HG03108 (cell line): ENCODE results near the gene ELF4.
"Not testable (repeated sequence)": the region's sequence is repeated elsewhere in the genome, so short reads cannot be mapped to it uniquely, and the experiment has no call there.

ENCODE experiments used
- ATAC-seq: cut with Tn5 transposase; IDR thresholded peaks from one replicate; pipeline ENCODE4 v1.9.1; 2021; ENCODE audit warnings: moderate library complexity; ENCODE audit not compliant: unreplicated experiment

The ELF4 gene

DNA sequence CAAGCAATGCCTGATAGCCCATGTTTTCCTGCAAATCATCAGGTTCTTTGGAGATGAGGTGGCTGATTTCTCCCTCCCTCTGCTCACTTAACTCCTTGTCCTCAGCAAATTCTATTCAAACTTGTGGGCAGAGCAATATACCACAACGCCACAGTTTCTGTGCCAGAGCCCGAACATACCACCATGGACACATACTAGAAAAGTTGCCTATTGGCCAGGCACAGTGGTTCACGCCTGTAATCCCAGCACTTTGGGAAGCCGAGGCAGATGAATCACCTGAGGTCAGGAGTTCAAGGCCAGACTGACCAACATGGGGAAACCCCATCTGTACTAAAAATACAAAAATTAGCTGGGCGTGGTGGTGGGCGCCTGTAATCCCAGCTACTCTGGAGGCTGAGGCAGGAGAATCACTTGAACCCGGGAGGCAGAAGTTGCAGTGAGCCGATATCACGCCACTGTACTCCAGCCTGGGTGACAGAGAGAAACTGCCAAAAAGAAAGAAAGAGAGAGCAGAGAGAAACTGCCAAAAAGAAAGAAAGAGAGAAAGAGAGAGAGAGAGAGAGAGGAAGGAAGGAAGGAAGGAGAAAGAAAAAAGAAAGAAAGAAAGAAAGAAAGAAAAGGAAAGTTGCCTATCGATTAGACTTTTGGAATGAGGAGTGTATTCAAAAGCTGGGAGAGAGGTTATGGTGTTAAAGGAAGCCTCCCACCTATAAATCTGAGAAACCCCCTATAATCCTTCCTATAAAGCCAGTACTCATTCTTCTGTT is 5.0 kb upstream of the ELF4 start:
- not testable (repeated sequence) for ATAC-seq

DNA sequence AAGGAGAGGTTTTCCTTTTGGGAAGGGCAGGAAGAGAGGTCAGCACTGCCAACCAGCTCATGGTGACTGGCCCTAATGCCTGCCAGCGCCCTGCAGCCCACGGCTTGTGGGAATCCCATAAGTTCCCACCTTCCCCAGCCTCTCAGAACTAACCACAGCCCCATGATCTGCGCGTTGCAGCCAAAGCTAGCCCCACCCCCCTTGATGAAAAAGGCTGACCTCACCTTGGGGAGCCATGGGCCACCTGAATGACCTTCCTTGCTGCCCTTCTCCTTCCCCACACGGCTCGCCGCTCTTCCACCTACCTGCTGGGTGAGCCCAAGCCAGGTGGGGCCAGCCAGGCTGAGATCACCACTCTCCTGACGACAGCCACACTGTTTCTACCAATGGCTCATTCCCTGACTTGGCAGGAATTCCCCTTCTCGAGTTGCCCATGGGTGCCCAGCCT is 3.9 kb upstream of the ELF4 start:
- no peak for ATAC-seq

- ATAC-seq, result no peak
Measured at GRCh38 chrX:130111220-130112154, 1.2 kb upstream of the ELF4 start.

- no peak for ATAC-seq
Measured at GRCh38 chrX:130109429-130110378, 593 bp downstream of the ELF4 start.

- peak; percentile 62 for ATAC-seq
Measured at GRCh38 chrX:130108647-130109428, 1.5 kb downstream of the ELF4 start.

GRCh38 chrX:130106071-130106470 is 4.2 kb downstream of the ELF4 start:
- ATAC-seq, result no peak

- no peak for ATAC-seq
Measured at GRCh38 chrX:130105244-130105643, 5.1 kb downstream of the ELF4 start.

- ATAC-seq, result no peak
Measured at GRCh38 chrX:130103605-130104004, 6.7 kb downstream of the ELF4 start.

DNA sequence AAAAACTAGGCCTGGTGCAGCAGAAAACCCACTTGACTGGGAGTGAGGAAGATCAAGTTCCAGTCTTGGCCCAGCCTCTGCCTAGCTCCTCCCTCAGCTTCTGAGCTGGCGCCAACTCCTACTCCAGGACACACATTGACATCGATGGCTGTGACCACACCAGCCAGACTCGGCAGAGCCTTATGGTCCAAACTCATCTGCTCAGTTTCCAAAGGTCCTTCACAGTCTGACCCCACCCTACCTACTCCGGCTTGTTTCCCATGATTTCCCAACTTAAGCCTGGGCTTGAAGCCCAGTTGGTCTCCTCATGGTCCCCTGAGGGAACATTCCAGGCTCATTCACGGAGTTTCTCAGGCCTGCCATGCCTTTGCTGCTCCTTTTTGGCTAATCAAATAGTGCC is 10.1 kb downstream of the ELF4 start:
- ATAC-seq, result no peak

DNA sequence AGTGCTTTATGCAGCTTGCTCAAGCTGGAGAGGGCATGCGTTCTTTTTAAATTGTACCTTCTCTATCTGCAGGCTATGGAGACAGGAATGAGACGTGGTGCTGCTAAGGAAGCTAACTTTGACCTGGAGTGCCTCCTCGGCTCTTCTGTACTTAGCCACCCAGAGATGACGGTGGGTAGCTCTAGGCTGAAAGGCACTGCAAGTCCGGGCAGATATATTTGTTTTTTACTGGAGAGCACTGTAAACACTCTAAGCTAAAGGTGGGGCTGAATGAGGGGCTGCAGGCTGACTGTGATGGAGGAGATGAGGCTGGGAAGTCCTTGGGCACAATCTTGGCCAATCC is 12.1 kb downstream of the ELF4 start:
- ATAC-seq, result no peak

DNA sequence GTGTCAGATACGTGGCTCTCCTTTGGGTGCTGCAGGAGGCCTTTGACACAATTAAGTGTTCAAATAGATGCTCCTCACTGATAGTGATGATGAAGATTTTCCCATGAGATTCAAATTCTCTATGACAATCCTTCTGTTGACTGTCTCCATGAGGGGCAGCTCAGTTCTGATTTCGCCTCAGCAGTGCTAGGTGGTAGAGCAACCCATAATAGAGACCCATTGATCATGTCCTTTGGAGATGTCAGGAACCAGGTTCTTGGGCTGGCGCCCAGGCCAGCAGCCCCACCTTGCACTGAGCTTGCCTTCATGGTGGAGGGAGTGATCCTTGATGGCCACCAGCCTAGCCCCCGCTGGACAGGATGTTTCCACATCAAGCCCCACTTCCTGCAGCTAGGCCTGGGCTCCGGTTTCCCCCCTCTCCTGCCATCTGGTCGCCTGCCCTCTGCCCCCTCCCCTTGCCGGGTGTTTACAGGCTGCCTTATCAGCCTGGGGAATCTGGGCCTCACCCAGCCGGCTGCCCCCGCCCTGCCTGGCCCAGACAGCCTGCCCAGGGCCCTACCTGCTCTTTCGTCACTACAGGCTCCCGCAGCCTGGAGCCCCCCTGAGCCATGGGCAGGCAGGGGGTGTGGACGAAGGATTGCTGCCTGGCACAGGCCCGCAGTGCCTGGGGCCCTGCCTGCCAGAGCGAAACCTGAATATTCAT is 12.6 kb downstream of the ELF4 start:
- ATAC-seq, result no peak

DNA sequence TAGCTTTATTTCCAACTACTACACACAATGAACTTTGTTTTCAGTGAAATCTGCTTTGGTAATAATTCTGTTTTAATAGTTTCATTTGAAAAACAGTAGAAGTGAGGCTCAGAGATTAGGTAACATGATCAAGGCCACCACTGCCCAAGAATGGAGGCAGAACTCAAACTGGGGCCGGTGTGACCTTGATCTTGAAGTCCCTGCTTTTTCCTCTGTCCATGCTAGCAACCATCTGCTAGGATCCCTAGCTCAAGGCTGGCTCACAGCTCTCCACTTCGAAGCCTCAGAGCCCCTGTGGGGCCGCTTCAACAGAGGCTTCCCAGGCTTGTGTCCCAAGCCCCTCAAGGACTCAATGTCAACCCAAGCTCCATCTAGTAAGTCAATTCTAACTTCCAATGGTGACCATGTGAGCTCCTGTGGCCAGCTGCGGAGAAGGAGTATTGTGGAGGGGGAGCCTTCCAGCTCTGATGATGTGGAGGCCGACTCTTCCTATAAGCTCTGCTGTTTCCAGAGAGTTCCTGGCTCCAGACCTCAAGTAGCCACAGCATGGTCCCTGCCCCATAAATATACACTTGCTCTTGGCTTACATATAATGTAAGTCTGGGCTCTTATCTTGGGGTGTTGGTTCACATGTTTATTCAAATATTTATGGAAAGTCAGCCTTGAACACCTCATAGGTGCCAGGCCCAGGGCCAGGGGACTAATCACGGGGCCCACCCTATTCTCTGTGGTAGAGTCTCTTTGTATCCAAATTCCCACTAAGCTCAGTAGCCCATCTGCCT is 14.9 kb downstream of the ELF4 start:
- ATAC-seq, result no peak

DNA sequence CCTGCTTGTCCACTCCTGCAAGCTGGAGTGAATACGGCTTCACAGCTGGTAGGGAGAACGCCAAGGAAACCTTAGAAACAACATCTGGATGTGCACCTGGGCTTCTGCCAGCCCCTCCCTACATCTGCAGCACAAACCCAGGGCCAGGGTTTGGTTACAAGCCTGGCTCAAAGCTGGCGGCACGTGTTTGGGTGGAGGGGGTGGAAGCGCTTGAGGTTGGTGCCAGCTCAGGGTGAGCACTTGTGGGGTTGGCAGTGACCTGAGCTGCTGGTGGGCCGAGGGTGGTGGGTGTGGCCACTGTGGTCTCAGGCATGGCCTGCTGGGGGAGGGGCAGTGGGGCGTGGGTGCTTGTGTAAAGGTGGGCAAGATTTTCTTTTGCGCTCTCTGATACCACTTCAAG is 15.6 kb downstream of the ELF4 start:
- no peak for ATAC-seq

DNA sequence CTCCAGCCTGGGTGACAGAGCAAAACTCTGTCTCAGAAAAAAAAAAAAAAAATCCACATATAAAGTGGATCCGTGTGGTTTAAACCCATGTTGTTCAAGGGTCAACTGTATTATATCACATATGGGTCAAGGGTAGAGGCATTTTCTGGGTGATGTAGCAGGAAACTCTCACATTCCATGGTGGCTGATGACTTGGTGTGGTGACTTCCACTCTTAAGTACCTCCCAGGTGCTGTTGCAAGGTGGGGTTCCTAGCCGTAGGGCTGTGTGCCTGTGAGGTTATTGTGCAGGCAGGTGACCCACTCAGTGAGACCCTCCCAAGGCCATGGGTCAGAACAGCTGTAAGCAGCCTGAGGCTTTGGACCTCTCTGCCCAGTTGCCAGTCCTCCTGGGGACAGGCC is 17.0 kb downstream of the ELF4 start:
- no peak for ATAC-seq

- ATAC-seq, result peak; percentile 97
Measured at GRCh38 chrX:130091980-130092522, 18.2 kb downstream of the ELF4 start.

DNA sequence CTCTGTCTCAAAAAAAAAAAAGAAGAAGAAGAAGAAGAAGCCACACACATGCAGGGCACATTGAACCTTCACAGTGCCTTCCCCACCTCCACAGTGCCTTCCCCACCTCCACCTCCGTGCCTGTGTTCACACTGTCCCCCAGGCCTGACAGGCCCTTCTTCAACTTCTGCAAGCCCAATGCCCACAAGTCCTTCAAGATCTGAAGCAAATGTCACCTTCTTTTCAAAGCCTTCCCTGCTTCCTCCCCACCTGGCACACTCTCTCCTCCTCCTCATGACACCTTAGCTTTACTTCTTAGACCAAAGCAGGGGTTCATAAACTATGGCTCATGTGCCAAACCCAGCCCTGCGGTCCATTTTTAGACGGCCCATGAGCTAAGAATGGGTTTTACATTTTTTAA is 19.9 kb downstream of the ELF4 start:
- no peak for ATAC-seq

- peak; percentile 36 for ATAC-seq
Measured at GRCh38 chrX:130086447-130087206, 23.7 kb downstream of the ELF4 start.
